DND-41 (cell line): ENCODE results near the gene EGR1.

ENCODE experiments used
- ATAC-seq: fragments of 200-7000 bp; cut with Tn5 transposase; 3 replicates; pipeline ENCODE4 v1.9.1; 2021; ENCODE audit warnings: low read depth; ENCODE audit not compliant: insufficient read depth
- DNase-seq: peaks from one replicate; pipeline ENCODE4 v3.0.0-alpha.2; 2020
- H2AFZ ChIP-seq: 2 replicates; pipeline ENCODE4 v1.6.0; 2012; ENCODE audit warnings: low read depth, low read length
- H3K27ac ChIP-seq: 2 replicates; pipeline ENCODE4 v1.5.1; 2012; ENCODE audit warnings: low read length, inconsistent platforms
- H3K27me3 ChIP-seq: fragments of 200-600 bp; sonication (generic); 2 replicates; pipeline ENCODE4 v1.6.0; 2012; ENCODE audit warnings: low read length, mild to moderate bottlenecking, inconsistent platforms; ENCODE audit not compliant: insufficient read depth, poor library complexity
- H3K36me3 ChIP-seq: 2 replicates; pipeline ENCODE4 v1.5.1; 2012; ENCODE audit warnings: low read length, inconsistent platforms; ENCODE audit not compliant: insufficient read depth
- H3K4me1 ChIP-seq: 2 replicates; pipeline ENCODE4 v1.5.1; 2012; ENCODE audit warnings: mild to moderate bottlenecking, low read length; ENCODE audit not compliant: insufficient read depth
- H3K4me2 ChIP-seq: 2 replicates; pipeline ENCODE4 v1.6.0; 2012; ENCODE audit warnings: mild to moderate bottlenecking, moderate library complexity, low read length, inconsistent platforms; ENCODE audit not compliant: insufficient read depth
- H3K4me3 ChIP-seq, 2 experiments: fragments of 200-600 bp in 1 of 2; shearing (Covaris generic) in 1 of 2; 2 replicates each; pipeline ENCODE4 v1.5.1; 2012 to 2016; ENCODE audit warnings: inconsistent platforms in 2 of 2, low read length in 2 of 2, mild to moderate bottlenecking in 2 of 2, low read depth in 1 of 2, moderate library complexity in 1 of 2
- H3K79me2 ChIP-seq: 2 replicates; pipeline ENCODE4 v1.6.0; 2012; ENCODE audit warnings: low read length, inconsistent platforms; ENCODE audit not compliant: insufficient read depth
- H3K9ac ChIP-seq: 2 replicates; pipeline ENCODE4 v1.6.0; 2012; ENCODE audit warnings: low read depth, mild to moderate bottlenecking, inconsistent platforms, low read length, moderate library complexity
- H3K9me3 ChIP-seq: 2 replicates; pipeline ENCODE4 v1.5.1; 2012; ENCODE audit warnings: low read length, moderate library complexity, mild to moderate bottlenecking, inconsistent platforms; ENCODE audit not compliant: insufficient read depth, severe bottlenecking
- H4K20me1 ChIP-seq: 2 replicates; pipeline ENCODE4 v1.6.0; 2012; ENCODE audit warnings: low read length; ENCODE audit not compliant: insufficient read depth
- CTCF ChIP-seq: IDR thresholded peaks from 2 replicates; pipeline ENCODE4 v1.5.1; 2012; ENCODE audit warnings: borderline replicate concordance, low read length, moderate library complexity, mild to moderate bottlenecking; ENCODE audit not compliant: poor library complexity, severe bottlenecking; ENCODE audit errors: extremely low read depth
- EZH2 ChIP-seq: IDR thresholded peaks from 3 replicates; pipeline ENCODE4 v1.6.1; 2012; ENCODE audit warnings: borderline replicate concordance, low read depth, mild to moderate bottlenecking, moderate library complexity, low read length, inconsistent platforms; ENCODE audit not compliant: severe bottlenecking

Gene EGR1

GRCh38 chr5:138457531-138458275 is 7.6 kb upstream of the EGR1 start:
- Histone ChIP-seq H3K4me1 (0 out of 2 replicates have a peak, but pooled peaks cover 3% of the 10 kb centered on the region), H3K9me3 (no peaks in the 10 kb centered on the region), H3K4me3 (no peak overlapping the region), H3K4me2 (no peak overlapping the region), H4K20me1 (no peaks in the 10 kb centered on the region), H3K79me2 (no peaks in the 10 kb centered on the region), H3K36me3 (no peaks in the 10 kb centered on the region), H3K27me3 (peaks cover 5% of the 10 kb centered on the region), H3K27ac (no peak overlapping the region), H3K9ac (no peak overlapping the region), H2AFZ (no peak overlapping the region)
- DNase-seq (no peak), ATAC-seq (no peak)
- TF ChIP-seq CTCF = no peak
- TF ChIP-seq EZH2 = no peak

GRCh38 chr5:138458384-138458783 is 6.9 kb upstream of the EGR1 start:
- peaks cover 5% of the 10 kb centered on the region for H3K27me3 ChIP-seq
- H3K79me2 ChIP-seq = no peaks in the 10 kb centered on the region
- ATAC-seq (no peak), DNase-seq (no peak)
- no peak overlapping the region for H3K4me3 ChIP-seq
- no peaks in the 10 kb centered on the region for H3K36me3 ChIP-seq
- peaks cover 5% of the 10 kb centered on the region for H3K4me1 ChIP-seq
- H3K9ac ChIP-seq = no peak overlapping the region
- H3K27ac ChIP-seq = no peak overlapping the region
- TF ChIP-seq CTCF = no peak
- no peak for TF ChIP-seq EZH2
- H2AFZ ChIP-seq = no peak overlapping the region
- H4K20me1 ChIP-seq = no peaks in the 10 kb centered on the region
- H3K9me3 ChIP-seq = no peaks in the 10 kb centered on the region
- no peak overlapping the region for H3K4me2 ChIP-seq

DNA sequence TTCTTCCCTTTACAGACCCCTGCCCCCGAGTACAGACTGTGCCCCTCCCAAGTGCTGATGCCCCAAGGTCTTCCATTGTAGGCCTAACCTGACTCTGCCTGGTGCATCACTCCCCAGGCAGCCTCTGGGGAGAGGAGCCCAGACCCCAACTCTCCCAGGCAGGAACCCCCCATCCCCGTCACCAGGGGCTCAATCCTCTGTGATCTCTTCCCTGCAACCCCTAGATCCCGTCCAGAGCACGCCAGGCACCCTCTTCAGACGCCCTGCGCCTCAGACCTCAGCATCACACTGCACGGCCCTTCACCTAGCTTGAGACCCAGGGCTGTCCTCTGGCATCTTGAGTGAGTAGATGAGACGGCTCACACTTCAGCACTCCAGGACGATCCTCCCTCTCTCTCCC is 6.4 kb upstream of the EGR1 start:
- Histone ChIP-seq H3K27ac (no peak overlapping the region), H3K9ac (no peak overlapping the region), H3K79me2 (no peaks in the 10 kb centered on the region), H2AFZ (no peak overlapping the region), H4K20me1 (no peaks in the 10 kb centered on the region), H3K9me3 (no peaks in the 10 kb centered on the region), H3K4me1 (peaks cover 9% of the 10 kb centered on the region), H3K4me2 (no peak overlapping the region), H3K4me3 (no peak overlapping the region), H3K36me3 (no peaks in the 10 kb centered on the region), H3K27me3 (peaks cover 5% of the 10 kb centered on the region)
- DNase-seq (no peak), ATAC-seq (no peak)
- TF ChIP-seq CTCF = no peak
- no peak for TF ChIP-seq EZH2
